Neural cell (in vitro differentiated cells): Measurements from ENCODE around the gene ALDH16A1.

Source experiments
- CTCF ChIP-seq: fragments of 450-650 bp; IDR thresholded peaks from 2 replicates; pipeline ENCODE4 v1.5.1; 2014; ENCODE audit warnings: antibody characterized with exemption, mild to moderate bottlenecking, moderate library complexity; ENCODE audit not compliant: poor library complexity, severe bottlenecking
- EP300 ChIP-seq: fragments of 450-650 bp; conservative IDR thresholded peaks from 2 replicates; pipeline ENCODE4 v1.6.1; 2014; ENCODE audit warnings: antibody characterized with exemption, mild to moderate bottlenecking, moderate library complexity; ENCODE audit not compliant: poor library complexity, severe bottlenecking
- EZH2 ChIP-seq: fragments of 200-600, 300-800 bp; shearing (Covaris generic), sonication (generic); IDR thresholded peaks from 2 replicates; pipeline ENCODE4 v1.6.1; 2014; ENCODE audit warnings: antibody characterized with exemption, low read length, borderline replicate concordance, mild to moderate bottlenecking; ENCODE audit not compliant: insufficient read depth, poor library complexity, severe bottlenecking
- MXI1 ChIP-seq: fragments of 450-650 bp; conservative IDR thresholded peaks from 2 replicates; pipeline ENCODE4 v1.6.1; 2014; ENCODE audit warnings: antibody characterized with exemption, mild to moderate bottlenecking; ENCODE audit not compliant: poor library complexity, severe bottlenecking
- POLR2AphosphoS5 ChIP-seq: IDR thresholded peaks from 2 replicates; pipeline ENCODE4 v1.6.1; 2012
- RAD21 ChIP-seq: fragments of 450-650 bp; conservative IDR thresholded peaks from 2 replicates; pipeline ENCODE4 v1.6.1; 2014; ENCODE audit warnings: antibody characterized with exemption, mild to moderate bottlenecking, moderate library complexity
- REST ChIP-seq: IDR thresholded peaks from 2 replicates; pipeline ENCODE4 v1.6.1; 2012; ENCODE audit warnings: borderline replicate concordance
- SMC3 ChIP-seq: fragments of 450-650 bp; conservative IDR thresholded peaks from 2 replicates; pipeline ENCODE4 v1.6.1; 2014; ENCODE audit warnings: antibody characterized with exemption, mild to moderate bottlenecking, moderate library complexity; ENCODE audit not compliant: poor library complexity
- TAF1 ChIP-seq: IDR thresholded peaks from 2 replicates; pipeline ENCODE4 v1.6.1; 2012; ENCODE audit warnings: low read depth

GRCh38 chr19:49465371-49465770, 12.3 kb downstream of the ALDH16A1 start:
- TF ChIP-seq POLR2AphosphoS5 (no peak), SMC3 (no peak), CTCF (no peak), MXI1 (no peak), REST (no peak), EZH2 (no peak), EP300 (no peak), RAD21 (no peak), TAF1 (no peak)
